GM12864 (cell line): ENCODE results near the gene DIAPH2.
"Not testable (repeated sequence)": the region's sequence is repeated elsewhere in the genome, so short reads cannot be mapped to it uniquely, and the experiment has no call there.

Experiments
- DNase-seq: peaks from one replicate; pipeline ENCODE4 v3.0.0-alpha.2; 2011; ENCODE audit warnings: low read depth
- H3K4me3 ChIP-seq: 2 replicates; pipeline ENCODE4 v1.5.1; 2011; ENCODE audit warnings: mild to moderate bottlenecking, low read depth, low read length, control low read depth
- TF ChIP-seq, protein P1 (sequence below): IDR thresholded peaks from 2 replicates; pipeline ENCODE4 v1.5.1; 2011; ENCODE audit warnings: low read depth, mild to moderate bottlenecking, moderate library complexity, low read length, control low read depth, inconsistent platforms; ENCODE audit errors: missing control alignments

The DIAPH2 gene

GRCh38 chrX:96729868-96730643, 45.4 kb downstream of the DIAPH2 start:
- no peak for DNase-seq
- TF ChIP-seq, protein P1, sequence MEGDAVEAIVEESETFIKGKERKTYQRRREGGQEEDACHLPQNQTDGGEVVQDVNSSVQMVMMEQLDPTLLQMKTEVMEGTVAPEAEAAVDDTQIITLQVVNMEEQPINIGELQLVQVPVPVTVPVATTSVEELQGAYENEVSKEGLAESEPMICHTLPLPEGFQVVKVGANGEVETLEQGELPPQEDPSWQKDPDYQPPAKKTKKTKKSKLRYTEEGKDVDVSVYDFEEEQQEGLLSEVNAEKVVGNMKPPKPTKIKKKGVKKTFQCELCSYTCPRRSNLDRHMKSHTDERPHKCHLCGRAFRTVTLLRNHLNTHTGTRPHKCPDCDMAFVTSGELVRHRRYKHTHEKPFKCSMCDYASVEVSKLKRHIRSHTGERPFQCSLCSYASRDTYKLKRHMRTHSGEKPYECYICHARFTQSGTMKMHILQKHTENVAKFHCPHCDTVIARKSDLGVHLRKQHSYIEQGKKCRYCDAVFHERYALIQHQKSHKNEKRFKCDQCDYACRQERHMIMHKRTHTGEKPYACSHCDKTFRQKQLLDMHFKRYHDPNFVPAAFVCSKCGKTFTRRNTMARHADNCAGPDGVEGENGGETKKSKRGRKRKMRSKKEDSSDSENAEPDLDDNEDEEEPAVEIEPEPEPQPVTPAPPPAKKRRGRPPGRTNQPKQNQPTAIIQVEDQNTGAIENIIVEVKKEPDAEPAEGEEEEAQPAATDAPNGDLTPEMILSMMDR, result no peak
- H3K4me3 ChIP-seq, result no peak overlapping the region

- not testable (repeated sequence) for DNase-seq, H3K4me3 ChIP-seq
These were observed 46.4 kb downstream of the DIAPH2 start for GRCh38 chrX:96731000-96731399.

DNA sequence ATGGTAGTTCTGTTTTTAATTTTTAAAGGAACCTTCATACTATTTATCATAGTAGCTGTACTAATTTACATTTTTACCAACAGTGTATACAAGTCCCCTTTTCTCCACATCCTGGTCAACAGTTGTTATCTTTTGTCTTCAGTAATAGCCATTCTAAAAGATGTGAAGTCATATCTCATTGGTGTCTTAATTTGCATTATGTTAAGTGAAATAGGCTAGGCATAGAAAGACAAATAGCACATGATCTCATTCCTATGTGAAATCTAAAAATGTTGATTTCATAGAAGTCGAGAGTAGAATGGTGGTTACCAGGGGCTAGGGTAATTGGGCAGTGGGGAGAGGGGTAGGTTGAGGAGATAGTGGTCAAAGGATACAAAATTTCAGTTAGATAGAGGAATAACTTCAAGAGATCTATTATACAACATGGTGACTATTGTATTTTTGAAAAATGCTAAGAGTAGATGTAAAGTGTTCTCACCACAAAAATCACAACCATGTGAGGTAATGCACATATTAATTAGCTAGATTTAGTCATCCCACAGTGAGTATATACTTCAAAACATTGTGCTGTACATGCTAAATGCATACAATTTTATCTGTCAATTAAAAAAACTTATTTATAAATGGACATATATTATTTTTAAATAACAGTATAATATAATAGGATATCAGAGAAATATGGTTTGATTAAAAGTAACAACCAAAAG, 58.9 kb downstream of the DIAPH2 start:
- H3K4me3 ChIP-seq, result no peak overlapping the region

DNA sequence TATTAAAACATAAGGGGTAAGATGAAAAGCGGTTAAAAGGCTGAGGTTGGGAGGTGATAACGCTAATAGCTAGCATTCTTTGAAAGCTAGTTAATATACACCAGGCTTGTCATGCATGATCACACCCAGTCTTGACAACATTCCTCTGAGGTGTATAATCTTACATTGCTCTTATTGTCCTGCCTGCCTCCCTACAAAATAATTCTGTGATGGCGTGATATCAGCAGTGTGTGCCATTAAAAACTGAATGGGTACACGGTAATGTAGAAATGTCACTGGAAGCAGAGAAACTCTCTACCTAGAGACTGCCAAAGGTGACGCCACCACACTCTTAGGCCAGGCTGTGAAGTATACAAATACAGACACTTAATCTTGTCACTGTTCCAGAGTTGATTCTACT, 68.1 kb downstream of the DIAPH2 start:
- DNase-seq, result no peak
- TF ChIP-seq, protein P1, result no peak
- no peak overlapping the region for H3K4me3 ChIP-seq

More for the DNA sequence above, 58.9 kb downstream of the DIAPH2 start:
- TF ChIP-seq, protein P1, result no peak
- DNase-seq, result no peak

DNA sequence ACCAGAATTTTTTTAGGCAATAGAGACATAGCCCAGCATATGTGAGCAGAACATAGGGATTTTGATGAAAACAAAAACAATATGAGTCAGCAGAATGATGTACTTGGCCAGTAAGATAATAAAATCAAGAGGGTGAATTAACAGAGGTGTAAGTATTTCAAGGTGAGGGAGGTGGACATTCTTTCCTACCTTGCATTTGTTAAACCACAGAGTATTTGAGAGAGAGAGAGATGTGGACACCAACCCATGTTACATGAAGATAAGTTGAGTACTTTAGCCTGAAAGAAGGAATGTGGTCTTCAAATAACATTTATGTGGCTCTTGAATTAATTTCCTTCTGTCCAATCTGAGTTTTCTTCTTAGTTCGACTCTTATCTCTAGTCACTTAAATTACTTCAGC, 68.6 kb downstream of the DIAPH2 start:
- TF ChIP-seq, protein P1, result no peak
- no peak for DNase-seq
- no peak overlapping the region for H3K4me3 ChIP-seq

GRCh38 chrX:96756491-96756890, 71.8 kb downstream of the DIAPH2 start:
- no peak overlapping the region for H3K4me3 ChIP-seq
- TF ChIP-seq, protein P1, result no peak
- DNase-seq, result no peak

- TF ChIP-seq, protein P1, result no peak
- no peak overlapping the region for H3K4me3 ChIP-seq
- no peak for DNase-seq
These were observed 76.9 kb downstream of the DIAPH2 start for GRCh38 chrX:96761566-96761965.
